ENCODE measurements around the gene GHRH. TPM values are rescaled to one million over a fixed set of nuclear protein-coding genes. Genes with fewer than 3 reads are reported as not detected.

GHRH gene
- total RNA-seq, 1 experiment from 2014 or later, result not detected

DNA sequence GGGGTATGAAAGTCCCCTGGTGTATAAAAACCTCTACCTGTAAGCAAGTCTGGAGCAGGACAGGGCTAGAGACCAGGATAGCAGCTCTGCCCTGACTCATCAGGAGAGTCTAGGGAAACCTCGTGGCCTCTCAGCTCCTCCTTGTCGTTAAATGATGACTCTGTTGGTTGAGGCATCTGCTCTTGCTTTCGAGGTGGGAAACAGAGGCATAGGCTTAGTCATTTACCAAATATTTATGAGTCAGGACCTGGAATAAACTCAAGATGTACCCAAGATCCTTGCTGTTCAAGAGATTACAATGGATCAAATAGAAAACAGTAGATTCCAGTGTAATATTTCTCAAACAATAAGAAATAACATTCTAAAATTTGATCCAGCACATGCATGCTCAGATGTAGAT is 33.4 kb upstream of the GHRH start:
- Histone ChIP-seq H2BK12ac (ENCODE audit: insufficient read length, low read depth, low read length) (no peak overlapping the region), H3K4me1 (ENCODE audit: insufficient read depth, low read length) (no peaks in the 10 kb centered on the region), H3K27me3 (ENCODE audit: insufficient read depth, low read length) (no peaks in the 10 kb centered on the region), H3K79me1 (ENCODE audit: insufficient read depth, low read depth, low read length, poor library complexity, severe bottlenecking) (peaks cover 8% of the 10 kb centered on the region), H2BK5ac (ENCODE audit: insufficient read length, low read length) (no peak overlapping the region), H3K9me3 (ENCODE audit: control insufficient read depth, low read depth, low read length) (no peaks in the 10 kb centered on the region), H3K56ac (ENCODE audit: insufficient read length, low read depth, low read length) (no peak overlapping the region), H3K27ac (ENCODE audit: insufficient read length, low read depth, low read length) (no peak overlapping the region), H3K14ac (ENCODE audit: insufficient read depth, low read length) (no peak overlapping the region), H4K20me1 (ENCODE audit: control insufficient read depth, insufficient read depth, insufficient read length) (peaks cover 2% of the 10 kb centered on the region), H3K23ac (ENCODE audit: insufficient read length, low read depth, low read length) (no peak overlapping the region), H4K8ac (replicated peaks; ENCODE audit: insufficient read length, low read depth, low read length) (no peak overlapping the region), H3K23me2 (ENCODE audit: insufficient read length, low read depth, low read length, poor library complexity, severe bottlenecking) (peaks cover 3% of the 10 kb centered on the region), H2BK20ac (ENCODE audit: low read depth, low read length, poor library complexity, severe bottlenecking) (no peak overlapping the region), H2AFZ (ENCODE audit: low read length) (no peak overlapping the region), H3K4ac (ENCODE audit: low read depth, low read length) (no peak overlapping the region), H3K18ac (ENCODE audit: insufficient read length, low read depth, low read length) (no peak overlapping the region), H3K4me2 (ENCODE audit: insufficient read depth, insufficient read length, low read length) (no peak overlapping the region), H2BK15ac (ENCODE audit: low read depth, low read length) (no peak overlapping the region), H4K91ac (ENCODE audit: insufficient read length, low read depth, low read length) (no peak overlapping the region), H2AK5ac (ENCODE audit: insufficient read length, low read length) (no peak overlapping the region), H3T11ph (ENCODE audit: low read length) (no peak overlapping the region), H2BK120ac (ENCODE audit: low read depth, low read length, poor library complexity, severe bottlenecking) (no peak overlapping the region), H3K79me2 (ENCODE audit: insufficient read depth, low read length) (no peaks in the 10 kb centered on the region; the same call in 1 of the 2 replicates), H4K5ac (ENCODE audit: insufficient read length, low read depth, low read length) (no peak overlapping the region), H3K9ac (ENCODE audit: extremely low read depth, insufficient read length, low read length) (no peak overlapping the region)
- WGBS (ENCODE audit: extremely low coverage, insufficient read length, low lambda C conversion rate), result no CpG with 5 or more reads among the region's 3 CpGs
- DNase-seq, result no peak
- no peak overlapping the region for H3K4me3 Mint-ChIP-seq
- peaks cover 13 to 17% of the 10 kb centered on the region in 2 experiments for H3K9me3 Mint-ChIP-seq
- TF ChIP-seq, protein P1, sequence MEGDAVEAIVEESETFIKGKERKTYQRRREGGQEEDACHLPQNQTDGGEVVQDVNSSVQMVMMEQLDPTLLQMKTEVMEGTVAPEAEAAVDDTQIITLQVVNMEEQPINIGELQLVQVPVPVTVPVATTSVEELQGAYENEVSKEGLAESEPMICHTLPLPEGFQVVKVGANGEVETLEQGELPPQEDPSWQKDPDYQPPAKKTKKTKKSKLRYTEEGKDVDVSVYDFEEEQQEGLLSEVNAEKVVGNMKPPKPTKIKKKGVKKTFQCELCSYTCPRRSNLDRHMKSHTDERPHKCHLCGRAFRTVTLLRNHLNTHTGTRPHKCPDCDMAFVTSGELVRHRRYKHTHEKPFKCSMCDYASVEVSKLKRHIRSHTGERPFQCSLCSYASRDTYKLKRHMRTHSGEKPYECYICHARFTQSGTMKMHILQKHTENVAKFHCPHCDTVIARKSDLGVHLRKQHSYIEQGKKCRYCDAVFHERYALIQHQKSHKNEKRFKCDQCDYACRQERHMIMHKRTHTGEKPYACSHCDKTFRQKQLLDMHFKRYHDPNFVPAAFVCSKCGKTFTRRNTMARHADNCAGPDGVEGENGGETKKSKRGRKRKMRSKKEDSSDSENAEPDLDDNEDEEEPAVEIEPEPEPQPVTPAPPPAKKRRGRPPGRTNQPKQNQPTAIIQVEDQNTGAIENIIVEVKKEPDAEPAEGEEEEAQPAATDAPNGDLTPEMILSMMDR (conservative IDR thresholded peaks at IDR 0.05), result no peak
- H3K36me3 Mint-ChIP-seq (ENCODE audit: insufficient read depth in 1 of 3, low read depth in 3 of 3), result peaks cover 28 to 42% (median 29%) of the 10 kb centered on the region in 3 experiments
- peak overlapping the region in 1 of 3 experiments; percentile 82; a peak in 2 of 7 replicates for H3K27ac Mint-ChIP-seq
- peaks cover 20 to 23% of the 10 kb centered on the region in 2 experiments for H3K4me1 Mint-ChIP-seq
- no peaks in the 10 kb centered on the region for H3K27me3 Mint-ChIP-seq (ENCODE audit: low read depth)
